Activated T-cell treated with anti-CD3 and anti-CD28 coated beads, Interleukin-2, amount 50 U/mL, for 4 hours (primary cell): ENCODE measurements around the gene OVCH1. TPM values are rescaled to one million over a fixed set of nuclear protein-coding genes. Genes with fewer than 3 reads are reported as not detected.

Experiments
- total RNA-seq, 3 donors: library from RNA; stranded (reverse); gene quantifications; one replicate each; pipeline ENCODE4 v1.2.1, GENCODE V29; 2021

Gene OVCH1
- total RNA-seq, 3 donors from 2014 or later = not detected

Other genes starting within 250 kb of the OVCH1 start
- 100 to 1,000 TPM; 100 to 109 (median 102) TPM for gene ERGIC2, start 116.5 kb downstream of the OVCH1 start, total RNA-seq